Neural cell (in vitro differentiated cells): ENCODE measurements around the gene OR5D16. TPM values are rescaled to one million over a fixed set of nuclear protein-coding genes. Genes with fewer than 3 reads are reported as not detected.
"Not testable (repeated sequence)": the region's sequence is repeated elsewhere in the genome, so short reads cannot be mapped to it uniquely, and the experiment has no call there.

ENCODE experiments used
- H2AFZ ChIP-seq: fragments of 200-600, 300-800 bp; sonication (generic), shearing (Covaris generic); 2 replicates; pipeline ENCODE4 v1.6.0; 2014; ENCODE audit warnings: low read depth, mild to moderate bottlenecking, antibody characterized with exemption, low read length, moderate library complexity
- H3F3A ChIP-seq: fragments of 200-600 bp; shearing (Covaris generic); 2 replicates; pipeline ENCODE4 v1.6.1; 2016; ENCODE audit warnings: mild to moderate bottlenecking, moderate library complexity, mixed read lengths, antibody characterized with exemption, low read length; ENCODE audit not compliant: insufficient read depth, poor library complexity, severe bottlenecking
- H3K27ac ChIP-seq: fragments of 200-600, 300-800 bp; sonication (generic), shearing (Covaris generic); 2 replicates; pipeline ENCODE4 v1.5.1; 2014; ENCODE audit warnings: mild to moderate bottlenecking, low read length, moderate library complexity
- H3K27me3 ChIP-seq: fragments of 300-800, 200-600 bp; sonication (generic), shearing (Covaris generic); 2 replicates; pipeline ENCODE4 v1.6.0; 2014; ENCODE audit warnings: mild to moderate bottlenecking, low read depth, low read length, moderate library complexity; ENCODE audit not compliant: insufficient read depth
- H3K36me3 ChIP-seq: fragments of 300-800, 200-600 bp; sonication (generic), shearing (Covaris generic); 2 replicates; pipeline ENCODE4 v1.5.1; 2014; ENCODE audit warnings: mild to moderate bottlenecking, antibody characterized with exemption, low read length, moderate library complexity; ENCODE audit not compliant: insufficient read depth
- H3K4me2 ChIP-seq: fragments of 300-800, 200-600 bp; sonication (generic), shearing (Covaris generic); 2 replicates; pipeline ENCODE4 v1.6.0; 2014; ENCODE audit warnings: mild to moderate bottlenecking, low read length
- H3K4me3 ChIP-seq: fragments of 300-800, 200-600 bp; sonication (generic), shearing (Covaris generic); 2 replicates; pipeline ENCODE4 v1.5.1; 2014; ENCODE audit warnings: mild to moderate bottlenecking, low read length, moderate library complexity
- H3K79me2 ChIP-seq: fragments of 200-600 bp; shearing (Covaris generic); replicated peaks from 2 replicates; pipeline ENCODE4 v1.6.0; 2014; ENCODE audit warnings: mild to moderate bottlenecking, low read length, moderate library complexity; ENCODE audit not compliant: insufficient read depth
- H3K9ac ChIP-seq: fragments of 300-800, 200-600 bp; sonication (generic), shearing (Covaris generic); 2 replicates; pipeline ENCODE4 v1.6.1; 2016; ENCODE audit warnings: mild to moderate bottlenecking, low read length, mixed read lengths
- H3K9me2 ChIP-seq: fragments of 200-600 bp; shearing (Covaris generic); 2 replicates; pipeline ENCODE4 v1.6.1; 2016; ENCODE audit warnings: mild to moderate bottlenecking, low read length, mixed read lengths; ENCODE audit not compliant: insufficient read depth
- H3K9me3 ChIP-seq: fragments of 200-600, 300-800 bp; sonication (generic), shearing (Covaris generic); 2 replicates; pipeline ENCODE4 v1.6.1; 2016; ENCODE audit warnings: mild to moderate bottlenecking, mixed run types, low read length, moderate library complexity, mixed read lengths
- H4K20me1 ChIP-seq: fragments of 200-600 bp; shearing (Covaris generic); 2 replicates; pipeline ENCODE4 v1.6.1; 2016; ENCODE audit warnings: mild to moderate bottlenecking, mixed run types; ENCODE audit not compliant: insufficient read depth
- CTCF ChIP-seq: fragments of 450-650 bp; IDR thresholded peaks from 2 replicates; pipeline ENCODE4 v1.5.1; 2014; ENCODE audit warnings: antibody characterized with exemption, mild to moderate bottlenecking, moderate library complexity; ENCODE audit not compliant: poor library complexity, severe bottlenecking
- EP300 ChIP-seq: fragments of 450-650 bp; conservative IDR thresholded peaks from 2 replicates; pipeline ENCODE4 v1.6.1; 2014; ENCODE audit warnings: antibody characterized with exemption, mild to moderate bottlenecking, moderate library complexity; ENCODE audit not compliant: poor library complexity, severe bottlenecking
- EZH2 ChIP-seq: fragments of 200-600, 300-800 bp; shearing (Covaris generic), sonication (generic); IDR thresholded peaks from 2 replicates; pipeline ENCODE4 v1.6.1; 2014; ENCODE audit warnings: antibody characterized with exemption, low read length, borderline replicate concordance, mild to moderate bottlenecking; ENCODE audit not compliant: insufficient read depth, poor library complexity, severe bottlenecking
- MXI1 ChIP-seq: fragments of 450-650 bp; conservative IDR thresholded peaks from 2 replicates; pipeline ENCODE4 v1.6.1; 2014; ENCODE audit warnings: antibody characterized with exemption, mild to moderate bottlenecking; ENCODE audit not compliant: poor library complexity, severe bottlenecking
- POLR2AphosphoS5 ChIP-seq: IDR thresholded peaks from 2 replicates; pipeline ENCODE4 v1.6.1; 2012
- RAD21 ChIP-seq: fragments of 450-650 bp; conservative IDR thresholded peaks from 2 replicates; pipeline ENCODE4 v1.6.1; 2014; ENCODE audit warnings: antibody characterized with exemption, mild to moderate bottlenecking, moderate library complexity
- REST ChIP-seq: IDR thresholded peaks from 2 replicates; pipeline ENCODE4 v1.6.1; 2012; ENCODE audit warnings: borderline replicate concordance
- SMC3 ChIP-seq: fragments of 450-650 bp; conservative IDR thresholded peaks from 2 replicates; pipeline ENCODE4 v1.6.1; 2014; ENCODE audit warnings: antibody characterized with exemption, mild to moderate bottlenecking, moderate library complexity; ENCODE audit not compliant: poor library complexity
- TAF1 ChIP-seq: IDR thresholded peaks from 2 replicates; pipeline ENCODE4 v1.6.1; 2012; ENCODE audit warnings: low read depth
- polyA plus RNA-seq: library from polyadenylated mRNA; depleted of rRNA; stranded (reverse); fragments of >200 nt; gene quantifications from 2 replicates; pipeline ENCODE4 v1.2.3, GENCODE V29; 2014

Gene OR5D16
- polyA plus RNA-seq, 1 donor from 2014 or later = not detected

GRCh38 chr11:55854704-55855103 is 16.2 kb downstream of the OR5D16 start:
- H3K79me2 ChIP-seq = no peaks in the 10 kb centered on the region
- no peak overlapping the region for H3K4me3 ChIP-seq
- H4K20me1 ChIP-seq = no peaks in the 10 kb centered on the region
- H3K9me3 ChIP-seq = no peaks in the 10 kb centered on the region
- no peaks in the 10 kb centered on the region for H3F3A ChIP-seq
- H3K36me3 ChIP-seq = no peaks in the 10 kb centered on the region
- no peak overlapping the region for H3K9ac ChIP-seq
- no peak overlapping the region for H2AFZ ChIP-seq
- H3K27me3 ChIP-seq = no peaks in the 10 kb centered on the region
- H3K4me2 ChIP-seq = no peak overlapping the region
- H3K9me2 ChIP-seq = no peaks in the 10 kb centered on the region
- no peak overlapping the region for H3K27ac ChIP-seq
- no peak for TF ChIP-seq CTCF
- TF ChIP-seq REST = no peak
- no peak for TF ChIP-seq MXI1
- TF ChIP-seq TAF1 = no peak
- TF ChIP-seq SMC3 = no peak
- TF ChIP-seq EP300 = no peak
- no peak for TF ChIP-seq RAD21
- no peak for TF ChIP-seq POLR2AphosphoS5
- no peak for TF ChIP-seq EZH2

- not testable (repeated sequence) for H3K4me3 ChIP-seq, H2AFZ ChIP-seq, H3K27me3 ChIP-seq, H3K79me2 ChIP-seq, H3K36me3 ChIP-seq, H4K20me1 ChIP-seq, H3K9me2 ChIP-seq, H3F3A ChIP-seq, H3K9ac ChIP-seq, H3K9me3 ChIP-seq, H3K4me2 ChIP-seq, H3K27ac ChIP-seq
These were observed 28.8 kb downstream of the OR5D16 start for GRCh38 chr11:55867354-55867753.

- not testable (repeated sequence) for H3K79me2 ChIP-seq, H3K4me2 ChIP-seq, H3K9me2 ChIP-seq, H3F3A ChIP-seq, H3K27ac ChIP-seq, H3K4me3 ChIP-seq, H3K36me3 ChIP-seq, H3K9ac ChIP-seq, H3K27me3 ChIP-seq, H2AFZ ChIP-seq, H4K20me1 ChIP-seq, H3K9me3 ChIP-seq
These were observed 34.2 kb downstream of the OR5D16 start for GRCh38 chr11:55872731-55873130.

GRCh38 chr11:55873146-55873545 is 34.6 kb downstream of the OR5D16 start:
- not testable (repeated sequence) for H3K9me3 ChIP-seq, H3K27ac ChIP-seq, H3K79me2 ChIP-seq, H3K4me3 ChIP-seq, H3K9me2 ChIP-seq, H3K4me2 ChIP-seq, H2AFZ ChIP-seq, H3F3A ChIP-seq, H3K9ac ChIP-seq, H4K20me1 ChIP-seq, H3K36me3 ChIP-seq, H3K27me3 ChIP-seq

- not testable (repeated sequence) for H3K4me3 ChIP-seq, H3K79me2 ChIP-seq, H3K9ac ChIP-seq, H3K9me3 ChIP-seq, H3K4me2 ChIP-seq, H3F3A ChIP-seq, H3K36me3 ChIP-seq, H3K27ac ChIP-seq, H3K9me2 ChIP-seq, H4K20me1 ChIP-seq, H3K27me3 ChIP-seq, H2AFZ ChIP-seq
These were observed 44.4 kb downstream of the OR5D16 start, which contains the start of gene TRIM51 for GRCh38 chr11:55882997-55883396. TSS of gene TRIM51 (plus strand) at chr11:55883297. CDS start at chr11:55885429, 2,132 bp downstream.
